ENCODE measurements around the gene NAPG. TPM values are rescaled to one million over a fixed set of nuclear protein-coding genes. Genes with fewer than 3 reads are reported as not detected.
"Not testable (repeated sequence)": the region's sequence is repeated elsewhere in the genome, so short reads cannot be mapped to it uniquely, and the experiment has no call there.

The NAPG gene
- polyA plus RNA-seq, 2 of the 4 experiments (the other 2 are of a cell fraction) = 11.6 to 22.1 TPM

DNA sequence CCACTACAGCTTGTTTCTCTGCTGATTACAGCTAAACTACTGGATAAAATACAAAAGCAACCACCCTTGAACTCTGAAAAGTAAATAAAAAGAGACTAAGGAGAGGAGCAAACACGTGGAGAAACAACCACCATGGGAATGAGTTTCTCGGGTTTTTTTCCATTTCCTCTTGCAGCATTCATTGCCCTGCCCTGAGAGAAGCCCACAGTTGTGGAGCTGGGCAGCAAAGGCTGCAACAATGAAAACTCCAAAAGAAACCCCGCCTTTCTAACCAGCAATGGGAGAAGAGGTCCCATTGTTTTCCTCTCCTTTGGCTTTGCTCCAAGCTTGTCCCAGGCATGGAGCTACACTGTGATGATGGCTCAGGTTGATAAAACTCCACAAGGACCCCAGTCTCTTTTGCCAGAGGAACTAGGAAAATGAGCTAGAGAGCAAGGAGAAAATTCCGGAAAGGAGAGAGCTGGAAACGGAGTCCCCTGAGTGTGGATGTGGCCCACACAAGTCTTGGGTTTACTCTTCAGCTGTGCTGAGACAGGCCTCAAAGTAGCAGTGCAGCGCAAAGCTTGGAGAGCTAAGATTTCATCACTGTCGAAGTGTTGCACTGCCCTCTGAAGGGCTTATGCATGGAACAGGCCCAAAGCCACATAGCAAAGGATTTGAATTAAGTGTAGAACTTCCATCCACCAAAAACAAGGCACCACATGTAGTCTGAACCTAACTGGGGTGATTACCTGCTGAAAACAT, 20.9 kb downstream of the NAPG start (continued):
- no peak for TF ChIP-seq SREBF2 (IDR thresholded peaks at IDR 0.05)
- TF ChIP-seq JUN (IDR thresholded peaks at IDR 0.05) = no peak
- no peak for TF ChIP-seq POLR2A (IDR thresholded peaks at IDR 0.05; ENCODE audit: low read length)
- TF ChIP-seq CBX2 (IDR thresholded peaks at IDR 0.05; ENCODE audit: borderline replicate concordance, low read depth) = no peak
- no peak for TF ChIP-seq CEBPB (IDR thresholded peaks at IDR 0.05)

GRCh38 chr18:10552226-10552625, 26.4 kb downstream of the NAPG start:
- FAIRE-seq (no peak), ATAC-seq (no peak), DNase-seq (ENCODE audit: low read depth in 1 of 2, low spot score in 1 of 2) (no peak)
- no peak for TF ChIP-seq ESRRA (IDR thresholded peaks at IDR 0.05; ENCODE audit: borderline replicate concordance, low read length)
- no peak for TF ChIP-seq RAD21 (conservative IDR thresholded peaks at IDR 0.05 in 1 of 2, IDR thresholded peaks at IDR 0.05 in 1 of 2)
- TF ChIP-seq CHD2 (IDR thresholded peaks at IDR 0.05; ENCODE audit: low read length, partially characterized antibody) = no peak
- H3K27ac ChIP-seq = no peak overlapping the region
- WGBS (ENCODE audit: missing lambda C conversion rate) = 96% methylated on average over 3 of the region's 3 CpGs
- POLR2A ChIA-PET = no interaction called here
- H3K4me3 ChIP-seq = no peak overlapping the region
- H3K9me3 ChIP-seq = no peaks in the 10 kb centered on the region
- H3K4me1 ChIP-seq = no peaks in the 10 kb centered on the region
- H3K4me2 ChIP-seq = no peak overlapping the region
- CTCF ChIA-PET = interaction anchor here (1.2 kb wide), 1 partner anchor 11 kb away, joined by 3 read pairs; no protein-coding TSS in a partner anchor

- POLR2A ChIA-PET; H3K27ac ChIP-seq; ATAC-seq; H3K4me3 ChIP-seq; H3K9me3 ChIP-seq; H3K4me2 ChIP-seq; FAIRE-seq; DNase-seq (ENCODE audit: low read depth in 1 of 2, low spot score in 1 of 2); CTCF ChIA-PET; H3K4me1 ChIP-seq: not testable (repeated sequence)
- 94% methylated on average over 10 of the region's 10 CpGs for WGBS (ENCODE audit: missing lambda C conversion rate)
Measured at GRCh38 chr18:10556251-10556650, 30.4 kb downstream of the NAPG start.

GRCh38 chr18:10557085-10557677, 31.4 kb downstream of the NAPG start:
- FAIRE-seq (no peak), ATAC-seq (no peak), DNase-seq (ENCODE audit: low read depth in 1 of 2, low spot score in 1 of 2) (no peak)
- Histone ChIP-seq H3K4me3 (no peak overlapping the region), H3K27ac (no peak overlapping the region), H3K4me2 (no peak overlapping the region), H3K9me3 (no peaks in the 10 kb centered on the region), H3K4me1 (no peaks in the 10 kb centered on the region)
- WGBS (ENCODE audit: missing lambda C conversion rate) = 93% methylated on average over 6 of the region's 6 CpGs
- TF ChIP-seq ZFP36 (IDR thresholded peaks at IDR 0.05; ENCODE audit: borderline replicate concordance, partially characterized antibody) (no peak), PBX3 (IDR thresholded peaks at IDR 0.05) (no peak), CHD4 (IDR thresholded peaks at IDR 0.05; ENCODE audit: borderline replicate concordance) (no peak), SREBF2 (IDR thresholded peaks at IDR 0.05) (no peak), HOXB13 (CRISPR knock-in tag; IDR thresholded peaks at IDR 0.05; ENCODE audit: low read depth) (no peak), CEBPB (IDR thresholded peaks at IDR 0.05) (no peak), FOSL2 (IDR thresholded peaks at IDR 0.05) (no peak), FOSL2 (CRISPR knock-in tag; IDR thresholded peaks at IDR 0.05) (no peak), CBX8 (IDR thresholded peaks at IDR 0.05) (no peak), KDM1A (IDR thresholded peaks at IDR 0.05; ENCODE audit: low read depth) (no peak), ZSCAN20 (CRISPR knock-in tag; IDR thresholded peaks at IDR 0.05) (no peak), MAZ (IDR thresholded peaks at IDR 0.05; ENCODE audit: borderline replicate concordance, low read depth, low read length) (no peak), CHD2 (IDR thresholded peaks at IDR 0.05; ENCODE audit: low read length, partially characterized antibody) (no peak)
- ChIA-PET POLR2A (no interaction called here), CTCF (no interaction called here)

All from A549 (cell line).